SK-N-SH (cell line): ENCODE data around the gene RFT1. TPM values are rescaled to one million over a fixed set of nuclear protein-coding genes. Genes with fewer than 3 reads are reported as not detected.

ENCODE experiments used
- CTCF ChIA-PET: fragments of 300-600, 350-600 bp; formaldehyde crosslinking; extraction: SDS; loops from one replicate; lab custom pipeline; 2021; lab: Yijun Ruan, JAX
- POLR2A ChIA-PET: fragments of 350-600 bp; sonication (Branson Sonifier 250); formaldehyde crosslinking; extraction: SDS; loops from one replicate; lab custom pipeline; 2020; ENCODE audit warnings: antibody characterized with exemption, inconsistent platforms; lab: Yijun Ruan, JAX
- DNase-seq: peaks from one replicate; pipeline ENCODE4 v3.0.0; 2012
- H2AFZ ChIP-seq: fragments of 200-600 bp; sonication (generic); 2 replicates; pipeline ENCODE4 v1.8.1; 2016; ENCODE audit warnings: antibody characterized with exemption, mild to moderate bottlenecking, low read depth
- H3F3A ChIP-seq: fragments of 200-600 bp; sonication (generic); replicated peaks from 2 replicates; pipeline ENCODE3; 2016; ENCODE audit warnings: antibody characterized with exemption, mild to moderate bottlenecking; ENCODE audit not compliant: insufficient read depth
- H3K27ac ChIP-seq, 2 experiments: fragments of 200-500 bp in 1 of 2; fragments of 200-600 bp in 1 of 2; sonication (Bioruptor generic) in 1 of 2; sonication (generic), shearing (Covaris generic) in 1 of 2; 2 replicates each; pipeline versions ENCODE4 v1.5.1 to v1.6.1; 2014 to 2016; ENCODE audit warnings: low read depth in 2 of 2, inconsistent platforms in 1 of 2, low read length in 1 of 2, mild to moderate bottlenecking in 1 of 2, mixed read lengths in 1 of 2
- H3K27me3 ChIP-seq: fragments of 200-600 bp; sonication (generic), shearing (Covaris generic); 2 replicates; pipeline ENCODE4 v1.6.1; 2016; ENCODE audit warnings: mixed run types; ENCODE audit not compliant: insufficient read depth
- H3K36me3 ChIP-seq, 2 experiments: fragments of 200-500 bp in 1 of 2; fragments of 200-600 bp in 1 of 2; sonication (Bioruptor generic) in 1 of 2; sonication (generic) in 1 of 2; replicated peaks in 1 of 2; 2 replicates each; pipeline versions ENCODE3 to v1.5.1; 2014 to 2016; ENCODE audit warnings: low read length in 1 of 2, mild to moderate bottlenecking in 1 of 2; ENCODE audit not compliant: insufficient read depth in 2 of 2, control insufficient read depth in 1 of 2
- H3K4me1 ChIP-seq, 2 experiments: fragments of 200-500 bp in 1 of 2; fragments of 200-600 bp in 1 of 2; sonication (Bioruptor generic) in 1 of 2; sonication (generic), shearing (Covaris generic) in 1 of 2; 2 replicates each; pipeline versions ENCODE4 v1.5.1 to v1.6.1; 2014 to 2016; ENCODE audit warnings: low read depth in 1 of 2, low read length in 1 of 2, mixed run types in 1 of 2; ENCODE audit not compliant: insufficient read depth in 2 of 2, control insufficient read depth in 1 of 2
- H3K4me2 ChIP-seq: fragments of 200-600 bp; sonication (generic), shearing (Covaris generic); 2 replicates; pipeline ENCODE4 v1.6.1; 2017; ENCODE audit warnings: mixed run types
- H3K4me3 ChIP-seq, 2 experiments: fragments of 200-500 bp in 1 of 2; fragments of 200-600 bp in 1 of 2; sonication (Bioruptor generic) in 1 of 2; sonication (generic), shearing (Covaris generic) in 1 of 2; 2 replicates each; pipeline versions ENCODE4 v1.5.1 to v1.8.1; 2014 to 2016; ENCODE audit warnings: low read depth in 2 of 2, inconsistent platforms in 1 of 2, low read length in 1 of 2, mild to moderate bottlenecking in 1 of 2, mixed read lengths in 1 of 2, moderate library complexity in 1 of 2
- H3K79me2 ChIP-seq: fragments of 200-600 bp; sonication (generic); 2 replicates; pipeline ENCODE4 v1.8.1; 2017; ENCODE audit warnings: mild to moderate bottlenecking; ENCODE audit not compliant: insufficient read depth
- H3K9ac ChIP-seq: fragments of 200-600 bp; sonication (generic); 2 replicates; pipeline ENCODE4 v1.6.1; 2017; ENCODE audit warnings: mixed run types
- H3K9me2 ChIP-seq: fragments of 200-600 bp; sonication (generic); 2 replicates; pipeline ENCODE4 v1.6.1; 2017; ENCODE audit warnings: mixed run types
- H3K9me3 ChIP-seq: fragments of 200-600 bp; sonication (generic); 2 replicates; pipeline ENCODE4 v1.6.1; 2017; ENCODE audit warnings: mixed run types, mild to moderate bottlenecking, moderate library complexity
- H4K20me1 ChIP-seq: fragments of 200-600 bp; sonication (generic); 2 replicates; pipeline ENCODE4 v1.6.1; 2017; ENCODE audit warnings: mild to moderate bottlenecking, mixed run types; ENCODE audit not compliant: insufficient read depth
- CTCF ChIP-seq: fragments of 200-600 bp; sonication (generic); IDR thresholded peaks from 2 replicates; pipeline ENCODE4 v1.6.1; 2017; ENCODE audit warnings: antibody characterized with exemption, mild to moderate bottlenecking, moderate library complexity
- EP300 ChIP-seq, 2 experiments: IDR thresholded peaks; 2 replicates each; pipeline versions ENCODE4 v1.4.0 to v1.6.1; 2012; ENCODE audit warnings: borderline replicate concordance in 1 of 2, low read depth in 1 of 2, low read length in 1 of 2
- EZH2phosphoT487 ChIP-seq: fragments of 200-600 bp; sonication (generic); IDR thresholded peaks from 2 replicates; pipeline ENCODE4 v1.6.1; 2017; ENCODE audit warnings: low read depth, mixed run types, mild to moderate bottlenecking, antibody characterized with exemption, moderate library complexity, borderline replicate concordance
- FOXJ3 ChIP-seq: sonication (generic); formaldehyde crosslinking; IDR thresholded peaks from 2 replicates; pipeline ENCODE4 v1.5.1; 2020; ENCODE audit warnings: mild to moderate bottlenecking, missing genetic modification reagents
- MAX ChIP-seq: IDR thresholded peaks from 2 replicates; pipeline ENCODE4 v1.4.0; 2012; ENCODE audit warnings: low read depth
- MXI1 ChIP-seq: IDR thresholded peaks from 2 replicates; pipeline ENCODE4 v1.6.1; 2012; ENCODE audit warnings: mild to moderate bottlenecking, low read depth, low read length, improper control_type of control experiment
- NFIC ChIP-seq: IDR thresholded peaks from 2 replicates; pipeline ENCODE4 v1.4.0; 2012; ENCODE audit warnings: borderline replicate concordance
- PBX3 ChIP-seq: IDR thresholded peaks from 2 replicates; pipeline ENCODE4; 2012
- REST ChIP-seq: IDR thresholded peaks from 2 replicates; pipeline ENCODE4 v1.6.1; 2012; ENCODE audit warnings: mild to moderate bottlenecking, low read depth, low read length, moderate library complexity
- WGBS: methylation state at CpG from one replicate; pipeline ENCODE4 v1.1.6; 2017; ENCODE audit warnings: low lambda C conversion rate; 5-methylcytosine and 5-hydroxymethylcytosine counted together
- polyA plus RNA-seq, 3 experiments: library from polyadenylated mRNA; depleted of rRNA; stranded (reverse); fragments of >200 nt; gene quantifications; 2 replicates each; pipeline ENCODE4 v1.2.3, GENCODE V29; 2012

The RFT1 gene
- polyA plus RNA-seq, 1 of the 3 experiments (the other 2 are of a cell fraction), result 13.8 TPM

GRCh38 chr3:53137835-53138446 is 7.7 kb upstream of the RFT1 start:
- no peaks in the 10 kb centered on the region for H3K36me3 ChIP-seq
- 80% methylated on average over 4 of the region's 4 CpGs for WGBS
- no peak overlapping the region for H3K27ac ChIP-seq
- no peak overlapping the region for H3K4me3 ChIP-seq
- H4K20me1 ChIP-seq, result no peaks in the 10 kb centered on the region
- ChIA-PET POLR2A (no interaction called here), CTCF (interaction anchor here (1.3 kb wide), 3 partner anchors 12 to 82 kb away, joined by 3 to 5 read pairs (median 3); no protein-coding TSS in a partner anchor)
- H2AFZ ChIP-seq, result no peak overlapping the region
- no peaks in the 10 kb centered on the region for H3K9me3 ChIP-seq
- H3K4me1 ChIP-seq, result no peaks in the 10 kb centered on the region
- H3K9me2 ChIP-seq, result no peaks in the 10 kb centered on the region
- no peak overlapping the region for H3K4me2 ChIP-seq
- no peaks in the 10 kb centered on the region for H3K79me2 ChIP-seq
- no peaks in the 10 kb centered on the region for H3F3A ChIP-seq
- H3K27me3 ChIP-seq, result no peaks in the 10 kb centered on the region
- no peak for TF ChIP-seq FOXJ3 (CRISPR knock-in tag)
- no peak for TF ChIP-seq CTCF
- TF ChIP-seq PBX3, result no peak
- TF ChIP-seq NFIC, result no peak
- TF ChIP-seq REST, result no peak
- no peak for TF ChIP-seq MAX
- TF ChIP-seq EP300 (IDR thresholded peaks at IDR 0.05; ENCODE audit: borderline replicate concordance in 1 of 2, low read depth in 1 of 2, low read length in 1 of 2), result no peak
- no peak for TF ChIP-seq EZH2phosphoT487
- TF ChIP-seq MXI1, result no peak
- H3K9ac ChIP-seq, result no peak overlapping the region
- DNase-seq, result no peak
